NCI-H69 (cell line): ENCODE measurements around the gene FCER2.

Source experiments
- DNase-seq: peaks from one replicate; lab custom pipeline; 2025; lab: John Stamatoyannopoulos, UW

Gene FCER2

GRCh38 chr19:7676854-7677253 lies 25.1 kb downstream of the FCER2 start, which contains the start of gene MCEMP1:
TSS of gene MCEMP1 (plus strand) at chr19:7677090. CDS start at chr19:7677121, 31 bp downstream.
- DNase-seq: no peak

GRCh38 chr19:7676376-7676775 lies 25.6 kb downstream of the FCER2 start:
- no peak for DNase-seq

GRCh38 chr19:7674010-7675005 lies 27.6 kb downstream of the FCER2 start:
- DNase-seq: peak; percentile 69

GRCh38 chr19:7672522-7672921 lies 29.4 kb downstream of the FCER2 start:
- DNase-seq: no peak

GRCh38 chr19:7670790-7671189 lies 31.1 kb downstream of the FCER2 start:
- no peak for DNase-seq

GRCh38 chr19:7670150-7670783 lies 31.7 kb downstream of the FCER2 start:
- peak; percentile 29 for DNase-seq

GRCh38 chr19:7669641-7670040 lies 32.3 kb downstream of the FCER2 start:
- no peak for DNase-seq

- no peak for DNase-seq
Measured at GRCh38 chr19:7668842-7669241, 33.1 kb downstream of the FCER2 start, which contains the start of gene RETN. TSS of gene RETN (plus strand) at chr19:7669049. CDS start at chr19:7669327, 278 bp downstream.

GRCh38 chr19:7665076-7665475 lies 36.9 kb downstream of the FCER2 start:
- DNase-seq: no peak

- no peak for DNase-seq
Measured at GRCh38 chr19:7663706-7664105, 38.2 kb downstream of the FCER2 start.

GRCh38 chr19:7662657-7663056 lies 39.3 kb downstream of the FCER2 start:
- no peak for DNase-seq

GRCh38 chr19:7661744-7662538 lies 40.0 kb downstream of the FCER2 start:
- no peak for DNase-seq

- no peak for DNase-seq
Measured at GRCh38 chr19:7658219-7658686, 43.7 kb downstream of the FCER2 start.

GRCh38 chr19:7657131-7657751 lies 44.7 kb downstream of the FCER2 start:
- no peak for DNase-seq

GRCh38 chr19:7655581-7655980 lies 46.4 kb downstream of the FCER2 start:
- DNase-seq: no peak

- DNase-seq: no peak
Measured at GRCh38 chr19:7654401-7654800, 47.5 kb downstream of the FCER2 start.

GRCh38 chr19:7652061-7652641 lies 49.8 kb downstream of the FCER2 start:
- peak; percentile 89 for DNase-seq

- no peak for DNase-seq
Measured at GRCh38 chr19:7650148-7650547, 51.8 kb downstream of the FCER2 start.

- DNase-seq: no peak
Measured at GRCh38 chr19:7648265-7649014, 53.5 kb downstream of the FCER2 start.

GRCh38 chr19:7647156-7647555 lies 54.8 kb downstream of the FCER2 start:
- DNase-seq: no peak

- no peak for DNase-seq
Measured at GRCh38 chr19:7646426-7646700, 55.6 kb downstream of the FCER2 start.
